GM18519 (cell line): Measurements from ENCODE around the gene KRTAP10-2.

Experiments
- ATAC-seq: cut with Tn5 transposase; IDR thresholded peaks from one replicate; pipeline ENCODE4 v1.9.1; 2021; ENCODE audit warnings: mild to moderate bottlenecking, moderate library complexity; ENCODE audit not compliant: unreplicated experiment, low FRiP score

KRTAP10-2 gene

GRCh38 chr21:44516342-44516741 lies 35.0 kb downstream of the KRTAP10-2 start:
- ATAC-seq = no peak

GRCh38 chr21:44515359-44516165 lies 35.7 kb downstream of the KRTAP10-2 start:
- ATAC-seq = no peak

- no peak for ATAC-seq
Observed at GRCh38 chr21:44514746-44515358, 36.5 kb downstream of the KRTAP10-2 start.

GRCh38 chr21:44514218-44514520 lies 37.1 kb downstream of the KRTAP10-2 start:
- no peak for ATAC-seq

GRCh38 chr21:44513389-44514217 lies 37.7 kb downstream of the KRTAP10-2 start:
- no peak for ATAC-seq

- ATAC-seq = no peak
Observed at GRCh38 chr21:44512496-44513388, 38.6 kb downstream of the KRTAP10-2 start.

- ATAC-seq = no peak
Observed at GRCh38 chr21:44511938-44512275, 39.4 kb downstream of the KRTAP10-2 start.

- ATAC-seq = no peak
Observed at GRCh38 chr21:44511219-44511937, 39.9 kb downstream of the KRTAP10-2 start.

GRCh38 chr21:44510508-44511218 lies 40.6 kb downstream of the KRTAP10-2 start:
- no peak for ATAC-seq

GRCh38 chr21:44510109-44510507 lies 41.2 kb downstream of the KRTAP10-2 start:
- no peak for ATAC-seq

- ATAC-seq = no peak
Observed at GRCh38 chr21:44509539-44509938, 41.8 kb downstream of the KRTAP10-2 start.

GRCh38 chr21:44508711-44509445 lies 42.4 kb downstream of the KRTAP10-2 start:
- ATAC-seq = no peak

GRCh38 chr21:44508426-44508710 lies 42.9 kb downstream of the KRTAP10-2 start:
- ATAC-seq = no peak

GRCh38 chr21:44507673-44508425 lies 43.5 kb downstream of the KRTAP10-2 start:
- ATAC-seq = no peak

GRCh38 chr21:44506279-44507255 lies 44.7 kb downstream of the KRTAP10-2 start:
- ATAC-seq = no peak

- ATAC-seq = no peak
Observed at GRCh38 chr21:44505673-44506278, 45.5 kb downstream of the KRTAP10-2 start.
